HL-60/S4 treated with phorbol 12-myristate 13-acetate at 8.2 ng/mL for 4 days and 3 days (cell line): ENCODE results near the gene ERCC2.
"Not testable (repeated sequence)": the region's sequence is repeated elsewhere in the genome, so short reads cannot be mapped to it uniquely, and the experiment has no call there.

Experiments used
- in situ Hi-C: fragments of 300-500 bp; cut with MboI; formaldehyde crosslinking; loops from 2 replicates; pipeline ENCODE4 v1.15.0; 2022; ENCODE audit warnings: low sequenced_read_pairs

ERCC2 gene

DNA sequence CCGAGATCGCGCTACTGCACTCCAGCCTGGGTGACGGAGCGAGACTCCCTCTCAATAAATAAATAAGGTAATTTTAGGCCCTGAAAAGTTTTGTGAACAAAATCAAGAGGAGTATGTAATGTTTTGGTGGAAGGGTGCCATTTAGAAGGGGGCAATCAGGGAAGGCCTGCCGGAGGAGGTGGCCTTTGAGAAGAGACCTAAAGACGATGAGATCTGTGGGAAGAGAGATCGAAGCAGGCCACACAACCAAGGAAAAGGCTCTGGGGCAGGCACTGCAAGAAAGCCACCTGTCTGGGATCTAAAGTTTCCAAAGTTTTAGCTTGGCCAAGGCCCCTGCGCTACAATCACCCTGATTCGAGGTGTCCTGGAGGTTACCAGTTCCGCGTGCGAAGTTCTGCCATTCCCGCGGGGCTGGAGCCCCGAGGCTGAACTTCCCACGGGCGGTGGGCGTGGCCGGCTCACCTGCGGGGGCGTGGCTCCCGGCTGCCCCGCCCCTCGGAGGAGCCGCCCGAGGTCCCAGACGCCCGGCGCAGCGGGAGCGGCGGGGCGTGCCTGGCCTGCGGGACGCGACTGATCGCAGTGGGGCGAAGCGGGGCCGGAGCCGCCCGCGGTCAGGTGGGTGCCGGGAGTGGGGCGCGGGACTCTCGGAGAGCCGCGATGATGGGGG lies 30.0 kb downstream of the ERCC2 start, which contains the start of gene KLC3:
TSS of gene KLC3 (plus strand) at position 519 of the 667 bp plus-strand sequence. CDS start 4,792 bp downstream, outside the sequence.
- in situ Hi-C loops, result no loop called here

DNA sequence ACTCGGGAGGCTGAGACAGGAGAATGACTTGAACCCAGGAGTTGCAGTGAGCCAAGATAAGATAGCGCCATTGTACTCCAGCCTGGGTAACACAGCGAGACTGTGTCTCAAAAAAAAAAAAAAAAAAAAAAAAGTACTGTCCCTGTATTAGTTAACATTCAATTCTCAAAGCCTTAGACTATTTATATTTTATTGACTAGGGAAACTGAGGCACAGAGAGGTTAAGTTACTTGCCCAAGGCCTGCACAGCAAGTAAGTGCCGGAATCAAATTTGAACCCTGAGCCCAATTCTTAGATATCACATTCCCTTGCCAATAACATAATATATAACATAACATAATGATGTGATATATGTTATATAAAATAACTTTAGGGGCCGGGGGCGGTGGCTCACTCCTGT lies 30.7 kb downstream of the ERCC2 start:
- in situ Hi-C loops, result no loop called here

DNA sequence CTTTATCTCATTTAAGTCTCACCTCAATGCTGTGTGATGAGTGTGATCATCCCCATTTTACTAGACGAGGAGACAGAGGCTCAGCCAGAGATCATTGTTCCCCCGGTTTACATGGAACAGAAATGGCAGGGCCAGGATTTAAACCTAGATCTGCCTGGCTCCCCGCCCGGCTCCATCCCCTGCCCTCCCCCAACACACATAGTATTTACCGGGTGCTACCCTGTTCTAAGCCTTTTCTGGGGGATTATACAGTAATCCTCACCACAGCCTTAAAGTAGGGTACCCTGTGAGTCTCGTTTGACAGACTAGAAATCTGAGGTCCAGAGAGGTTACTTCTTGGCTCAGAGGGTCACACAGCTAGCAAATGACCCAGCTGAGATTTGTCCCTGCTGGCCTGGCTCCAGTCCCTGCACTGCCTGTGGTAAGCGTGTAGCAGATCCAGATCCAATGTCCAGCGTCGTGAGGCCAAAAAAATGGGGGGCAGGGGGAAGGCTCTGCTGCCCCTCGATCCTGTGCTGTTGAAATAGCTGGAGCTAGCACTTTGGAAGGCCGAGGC lies 33.6 kb downstream of the ERCC2 start:
- in situ Hi-C loops, result no loop called here

DNA sequence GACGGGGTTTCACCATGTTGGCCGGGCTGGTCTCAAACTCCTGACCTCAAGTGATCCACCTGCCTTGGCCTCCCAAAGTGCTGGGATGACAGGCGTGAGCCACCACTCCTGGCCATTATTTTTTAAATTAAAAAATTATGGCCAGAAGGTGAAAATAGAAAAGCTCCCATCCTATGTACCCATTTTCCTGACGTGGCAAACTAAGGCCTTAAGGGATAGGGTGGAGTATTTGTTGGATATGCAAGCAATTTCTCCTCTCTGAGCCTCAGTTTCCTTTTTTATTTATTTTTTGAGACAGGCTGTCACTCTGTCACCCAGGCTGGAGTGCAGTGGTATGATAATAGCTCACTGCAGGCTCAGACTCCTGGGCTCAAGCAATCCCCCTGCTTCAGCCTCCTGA lies 35.5 kb downstream of the ERCC2 start:
- in situ Hi-C loops, result not testable (repeated sequence)

DNA sequence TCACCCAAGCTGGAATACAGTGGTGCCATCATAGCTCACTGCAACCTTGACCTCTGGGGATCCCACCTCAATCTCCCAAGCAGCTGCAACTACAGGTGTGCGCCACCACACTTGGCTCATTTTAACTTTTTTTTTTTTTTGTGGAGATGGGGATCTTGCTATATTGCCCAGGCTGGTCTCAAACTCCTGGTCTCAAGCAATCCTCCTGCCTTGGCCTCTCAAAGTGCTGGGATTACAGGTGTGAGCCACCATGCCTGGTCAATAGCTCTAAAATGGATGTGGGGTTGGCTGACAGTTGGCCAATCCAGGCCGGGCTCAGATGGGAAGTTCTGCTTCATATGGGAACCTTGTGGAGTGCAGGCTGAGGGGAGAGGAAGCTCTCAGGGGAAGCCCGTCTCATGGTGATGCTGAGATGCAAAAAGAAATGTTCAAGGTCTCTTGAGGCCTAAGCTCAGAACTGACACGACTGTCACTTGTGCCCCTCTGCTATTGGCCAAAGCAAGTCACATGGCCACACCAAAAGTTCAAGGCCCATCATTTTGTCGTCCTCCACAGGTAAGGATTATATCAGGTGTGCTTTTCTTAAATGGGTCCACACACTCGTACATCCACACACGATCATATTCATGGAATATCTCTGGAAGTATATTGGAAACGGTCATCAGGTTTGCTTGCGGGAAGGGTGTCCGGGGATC lies 36.6 kb downstream of the ERCC2 start:
- in situ Hi-C loops, result no loop called here

DNA sequence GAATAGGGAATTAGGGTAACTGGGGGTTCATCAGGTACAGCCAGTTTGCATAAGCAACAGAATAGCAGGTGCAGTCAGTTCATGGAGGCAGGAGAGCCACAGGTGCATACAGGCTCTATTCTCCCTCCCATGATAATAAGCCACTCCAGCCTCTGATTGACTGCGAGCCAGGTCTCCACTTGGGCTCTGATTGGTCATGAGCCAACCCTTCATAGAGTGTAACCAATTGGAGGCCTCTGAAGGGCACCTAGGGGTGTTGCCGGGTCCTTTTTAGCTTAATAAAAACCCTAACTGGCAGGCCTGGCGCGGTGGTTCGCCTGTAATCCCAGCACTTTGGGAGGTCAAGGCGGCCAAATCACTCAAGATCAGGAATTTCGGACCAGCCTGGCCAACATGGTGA lies 39.0 kb downstream of the ERCC2 start:
- in situ Hi-C loops, result no loop called here

DNA sequence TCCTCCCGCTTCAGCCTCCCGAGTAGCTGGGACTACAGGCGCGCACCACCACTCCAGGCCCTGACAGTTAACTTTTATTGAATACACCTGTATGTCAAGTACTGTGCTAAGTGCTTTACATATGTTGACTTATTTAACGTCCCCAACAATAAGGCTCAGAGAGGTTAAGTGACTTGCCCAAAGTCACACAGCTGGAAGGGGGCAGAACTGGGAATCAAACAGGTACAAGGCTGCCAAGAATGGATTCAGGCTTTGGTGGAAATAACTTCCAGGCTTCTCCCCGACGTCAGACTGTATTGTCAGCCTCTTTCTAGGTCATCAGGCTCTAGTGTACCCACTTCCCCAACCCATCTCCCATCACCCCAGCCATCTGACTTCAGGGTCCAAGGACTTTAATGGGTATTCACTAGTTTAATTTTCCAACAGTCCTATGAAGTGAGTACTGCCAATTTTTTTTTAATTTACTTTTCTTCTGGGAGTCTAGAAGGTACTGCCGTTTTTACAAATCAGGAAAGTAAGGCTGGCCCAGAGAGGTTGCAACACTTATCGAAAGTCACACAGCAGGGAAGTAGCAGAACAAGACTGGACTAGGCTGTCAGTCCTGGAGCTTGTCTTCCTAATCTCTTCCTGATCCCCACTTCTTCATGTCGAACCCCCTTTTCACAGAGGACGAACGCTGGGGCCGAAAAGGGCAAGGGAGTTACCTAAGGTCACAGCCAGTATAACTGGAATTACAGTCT lies 42.8 kb downstream of the ERCC2 start:
- in situ Hi-C loops, result no loop called here

DNA sequence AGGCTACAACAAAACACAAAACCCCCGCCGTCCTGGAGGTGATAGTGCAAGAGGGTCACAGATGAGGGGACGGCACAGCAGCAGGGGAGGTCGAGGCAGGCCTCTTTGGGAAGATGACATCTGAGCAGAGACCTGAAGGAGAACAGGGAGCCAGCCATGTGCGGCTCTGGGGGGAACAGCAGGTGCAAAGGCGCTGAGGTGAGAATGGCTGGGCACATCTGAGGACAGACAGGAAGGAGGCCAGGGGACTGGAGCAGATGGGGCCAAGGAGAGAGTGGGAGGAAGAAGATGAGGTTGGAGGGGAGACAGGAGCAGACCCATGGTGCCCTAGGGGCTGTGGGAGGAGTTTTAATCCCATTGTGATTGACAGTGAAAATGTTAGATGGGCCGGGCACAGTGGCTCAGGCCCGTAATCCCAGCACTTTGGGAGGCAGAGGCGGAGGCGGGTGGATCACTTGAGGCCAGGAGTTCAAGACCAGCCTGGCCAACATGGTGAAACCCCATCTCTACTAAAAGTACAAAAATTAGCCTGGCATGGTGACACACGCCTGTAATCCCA lies 45.9 kb downstream of the ERCC2 start:
- in situ Hi-C loops, result no loop called here

DNA sequence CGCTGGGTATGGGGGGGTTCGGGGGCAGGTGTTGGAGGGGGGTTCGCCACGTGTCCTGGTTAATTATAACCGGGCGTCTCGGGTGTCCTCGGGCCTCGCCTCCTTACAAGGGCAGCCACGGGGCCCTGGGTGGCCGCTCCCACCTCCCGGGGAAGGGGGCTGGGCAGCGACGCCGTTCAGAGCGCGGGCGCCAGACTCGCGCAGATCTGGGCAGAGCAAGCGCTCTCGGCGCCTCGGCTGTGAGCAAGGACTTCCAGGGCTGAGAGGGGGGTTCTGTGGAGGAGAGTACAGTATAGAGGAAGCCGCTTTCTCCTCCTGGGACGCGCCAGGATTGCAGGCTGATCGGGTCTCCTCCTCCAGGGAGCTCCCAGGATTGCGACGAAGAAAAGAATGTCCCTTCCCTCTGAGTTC lies 46.7 kb downstream of the ERCC2 start:
- in situ Hi-C loops, result no loop called here

DNA sequence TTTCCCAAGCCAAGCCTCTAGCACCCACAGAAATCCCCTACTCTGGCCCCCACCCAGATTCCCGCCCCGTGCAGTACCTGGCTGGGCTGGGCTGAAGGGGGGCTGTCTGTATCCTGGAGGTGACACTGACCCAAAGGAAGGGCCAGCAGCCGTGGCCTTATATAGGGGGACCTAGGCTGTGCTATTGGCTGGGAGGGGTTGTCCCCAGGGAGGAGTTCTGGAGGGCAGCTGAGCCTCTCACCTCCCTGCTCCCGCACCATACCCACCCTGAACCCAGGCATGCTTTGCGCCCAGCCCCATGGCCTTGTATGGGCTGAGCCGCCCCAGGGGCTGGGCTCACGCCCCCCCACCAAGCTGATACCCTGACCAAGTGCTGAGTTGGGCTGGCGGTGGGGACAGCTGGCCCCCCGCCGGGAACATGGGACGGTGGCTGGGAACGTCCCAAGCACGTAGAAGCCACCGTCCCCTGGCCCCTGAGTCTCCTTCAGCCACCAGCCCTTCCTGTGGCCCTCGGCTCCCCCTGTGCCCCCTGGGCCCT lies 47.6 kb downstream of the ERCC2 start, which contains the start of gene CKM:
TSS of gene CKM (minus strand) at position 132 of the 538 bp plus-strand sequence. CDS start 3,162 bp downstream, outside the sequence.
- in situ Hi-C loops, result no loop called here

DNA sequence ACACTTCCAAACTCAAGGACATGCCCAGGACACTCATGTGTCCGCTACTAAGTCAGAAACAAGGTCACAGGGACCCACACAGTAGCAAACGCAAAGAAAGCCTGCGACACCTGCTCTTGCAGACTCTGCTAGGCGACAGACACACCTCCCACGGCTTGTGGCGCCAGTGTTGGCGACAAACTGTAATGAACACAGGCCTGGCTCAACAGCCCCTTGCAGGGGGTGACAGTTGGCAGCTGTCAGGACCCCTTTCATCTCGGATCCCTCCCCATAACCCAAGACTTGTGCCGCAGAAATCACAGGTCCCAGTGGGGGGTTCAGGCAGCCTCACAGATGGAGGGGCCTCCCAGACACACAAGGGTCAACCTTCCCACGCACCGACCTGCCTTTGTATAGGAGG lies 48.1 kb downstream of the ERCC2 start:
- in situ Hi-C loops, result no loop called here

DNA sequence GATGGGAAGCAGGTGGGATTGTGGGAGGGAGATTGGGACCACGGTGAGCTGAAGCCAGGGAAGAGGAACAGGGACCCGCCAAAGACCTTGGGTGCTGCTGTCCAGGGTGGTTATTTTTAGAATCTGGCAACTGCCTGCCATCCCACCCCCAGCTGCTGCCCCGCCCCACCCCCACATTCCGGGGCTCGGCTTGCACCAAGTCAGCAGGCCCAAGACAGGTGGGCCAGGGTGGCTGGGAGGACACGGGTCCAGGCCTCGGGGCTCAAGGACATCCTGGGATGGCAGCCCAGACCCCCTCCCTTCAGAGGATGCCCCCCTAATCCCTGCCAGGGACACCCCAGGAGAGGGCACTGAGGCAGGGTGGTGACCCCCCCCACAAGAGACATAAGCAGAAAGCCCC lies 48.5 kb downstream of the ERCC2 start:
- in situ Hi-C loops, result no loop called here

DNA sequence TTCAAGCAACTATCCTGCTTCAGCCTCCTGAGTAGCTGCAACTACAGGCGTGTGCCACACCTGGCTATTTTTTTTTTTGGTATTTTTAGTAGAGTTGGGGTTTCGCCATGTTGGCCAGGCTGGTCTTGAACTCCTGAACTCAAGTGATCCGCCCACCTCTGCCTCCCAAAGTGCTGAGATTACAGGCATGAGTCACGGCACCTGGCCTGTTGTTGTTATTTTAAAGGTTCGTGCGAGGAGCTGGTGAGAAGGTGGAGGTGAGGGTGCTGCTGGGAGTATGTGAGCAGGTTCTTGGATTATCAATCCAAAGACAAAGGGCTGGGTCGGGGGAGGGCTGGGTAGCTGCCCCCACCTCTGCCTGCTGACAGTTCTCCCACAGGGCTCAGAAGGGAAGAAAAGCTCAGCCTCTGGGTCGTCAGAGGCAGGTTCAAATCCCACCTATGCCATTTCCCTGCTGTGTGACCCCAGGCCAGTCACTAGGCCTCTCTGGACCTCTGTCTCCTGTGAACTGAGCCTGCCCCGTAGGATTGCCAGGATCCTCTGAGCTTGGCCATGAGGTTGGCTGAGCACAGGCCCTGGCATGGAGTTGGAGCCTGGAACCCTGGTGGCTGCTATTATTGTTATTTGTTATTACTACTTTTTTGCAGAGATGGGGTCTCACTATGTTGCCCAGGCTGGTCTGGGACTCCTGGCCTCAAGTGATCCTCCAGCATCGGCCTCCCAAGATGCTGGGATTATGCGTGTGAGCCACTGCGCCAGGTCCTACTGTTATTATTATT lies 49.2 kb downstream of the ERCC2 start:
- in situ Hi-C loops, result no loop called here

DNA sequence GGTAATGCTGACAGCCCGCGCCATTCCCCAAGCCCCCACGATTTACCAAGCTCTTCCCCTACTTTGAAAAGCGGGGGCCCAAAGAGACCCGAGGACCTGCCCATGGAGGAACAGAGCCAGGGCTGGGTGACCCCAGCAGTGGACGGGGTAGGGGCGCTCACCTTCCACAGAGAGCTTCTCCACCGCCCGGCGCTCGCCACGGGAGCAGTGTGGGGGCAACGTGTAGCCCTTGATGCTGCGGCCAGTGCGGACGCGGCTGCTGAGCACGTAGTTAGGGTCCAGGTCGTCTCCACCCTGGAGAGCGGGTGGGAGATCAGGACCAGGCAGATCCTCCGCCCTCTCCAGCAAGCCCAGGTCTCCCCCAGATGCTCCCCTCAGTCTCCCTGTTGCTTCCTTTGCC lies 55.1 kb downstream of the ERCC2 start:
- in situ Hi-C loops, result no loop called here

DNA sequence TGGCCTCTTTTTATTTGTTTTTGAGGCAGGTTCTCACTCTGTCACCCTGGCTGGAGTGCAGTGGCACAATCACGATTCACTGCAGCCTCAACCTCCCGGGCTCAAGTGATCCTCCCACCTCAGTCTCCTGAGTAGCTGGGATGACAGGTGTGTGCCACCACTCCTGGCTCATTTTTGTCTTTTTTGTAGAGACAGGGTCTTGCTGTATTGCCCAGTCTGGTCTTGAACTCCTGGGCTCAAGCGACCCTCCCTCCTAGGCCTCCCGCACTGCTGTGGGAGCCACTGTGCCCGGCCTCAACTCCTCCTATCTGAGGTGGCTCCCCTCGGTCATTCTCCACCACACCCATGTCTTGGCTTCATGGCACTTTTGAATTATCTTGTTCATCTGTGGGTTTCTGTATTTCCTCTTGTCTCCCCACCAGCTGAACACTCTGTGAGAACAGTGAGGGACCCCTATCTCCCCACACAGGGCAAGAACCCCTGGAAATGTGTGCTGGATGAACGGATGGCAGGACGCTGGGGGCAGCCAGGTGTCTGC lies 55.6 kb downstream of the ERCC2 start:
- in situ Hi-C loops, result no loop called here

DNA sequence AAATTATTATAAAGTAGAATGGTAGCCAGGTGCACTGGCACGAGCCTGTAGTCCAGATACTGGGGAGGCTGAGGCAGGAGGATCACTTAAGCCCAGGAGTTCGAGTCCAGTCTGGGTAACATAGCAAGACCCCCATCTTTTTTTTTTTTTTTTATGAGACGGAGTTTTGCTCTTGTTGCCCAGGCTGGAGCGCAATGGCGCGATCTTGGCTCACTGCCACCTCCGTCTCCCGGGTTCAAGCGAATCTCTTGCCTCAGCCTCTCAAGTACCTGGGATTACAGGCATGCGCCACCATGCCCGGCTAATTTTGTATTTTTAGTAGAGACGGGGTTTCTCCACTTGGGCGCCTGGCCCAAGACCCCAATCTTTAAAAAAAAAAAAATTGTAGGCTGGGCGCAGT lies 58.1 kb downstream of the ERCC2 start:
- in situ Hi-C loops, result not testable (repeated sequence)

DNA sequence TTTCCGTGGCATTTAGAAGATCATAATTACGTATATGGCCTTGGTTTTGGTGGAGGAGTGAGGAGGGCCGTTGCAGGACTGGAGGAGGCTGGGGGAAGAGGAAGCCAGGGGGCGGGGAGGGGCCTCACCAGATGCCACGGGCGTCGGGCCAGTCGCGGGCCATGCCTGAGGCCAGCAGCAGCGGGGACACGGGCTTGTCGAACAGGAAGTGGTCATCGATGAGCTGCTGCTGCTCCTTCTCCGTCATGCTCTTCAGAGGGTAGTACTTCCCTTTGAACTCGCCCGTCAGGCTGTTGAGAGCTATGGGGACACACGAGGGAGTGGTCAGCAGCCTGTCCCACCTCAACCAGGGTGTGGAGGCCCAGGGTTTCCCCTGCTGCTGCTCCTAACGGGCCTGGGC lies 58.8 kb downstream of the ERCC2 start:
- in situ Hi-C loops, result no loop called here

DNA sequence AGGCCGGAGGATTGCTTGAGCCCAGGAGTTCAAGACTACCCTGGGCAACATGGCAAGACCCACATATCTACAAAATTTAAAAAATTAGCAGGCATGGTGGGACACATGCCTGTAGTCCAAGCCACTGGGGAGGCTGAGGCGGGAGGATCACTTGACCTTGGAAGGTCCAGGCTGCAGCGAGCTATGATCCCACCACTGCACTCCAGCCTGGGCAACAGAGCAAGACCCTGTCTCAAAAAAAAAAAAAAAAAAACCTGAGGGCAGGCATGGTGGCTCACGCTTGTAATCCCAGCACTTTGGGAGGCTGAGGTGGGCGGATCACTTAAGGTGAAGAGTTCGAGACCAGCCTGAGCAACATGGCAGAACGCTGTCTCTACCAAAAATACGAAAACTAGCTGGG lies 61.1 kb downstream of the ERCC2 start:
- in situ Hi-C loops, result not testable (repeated sequence)

DNA sequence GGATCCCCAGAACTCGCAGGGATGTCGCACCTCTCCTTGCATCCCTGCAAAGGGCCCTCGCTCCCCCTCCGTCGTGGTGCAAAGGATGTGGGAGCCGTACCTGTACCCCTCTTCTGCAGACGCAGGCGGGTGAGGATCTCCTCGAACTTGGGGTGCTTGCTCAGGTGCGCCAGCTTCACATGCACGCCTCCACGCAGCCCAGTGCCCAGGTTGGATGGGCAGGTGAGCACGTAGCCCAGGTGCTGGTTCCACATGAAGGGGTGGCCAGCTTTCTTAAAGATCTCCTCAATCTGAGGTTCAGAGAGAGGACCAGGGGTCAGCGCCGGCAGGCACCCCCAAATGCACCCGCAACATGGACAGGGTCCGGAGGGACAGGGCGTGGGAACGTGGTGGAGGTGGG lies 63.0 kb downstream of the ERCC2 start:
- in situ Hi-C loops, result no loop called here

DNA sequence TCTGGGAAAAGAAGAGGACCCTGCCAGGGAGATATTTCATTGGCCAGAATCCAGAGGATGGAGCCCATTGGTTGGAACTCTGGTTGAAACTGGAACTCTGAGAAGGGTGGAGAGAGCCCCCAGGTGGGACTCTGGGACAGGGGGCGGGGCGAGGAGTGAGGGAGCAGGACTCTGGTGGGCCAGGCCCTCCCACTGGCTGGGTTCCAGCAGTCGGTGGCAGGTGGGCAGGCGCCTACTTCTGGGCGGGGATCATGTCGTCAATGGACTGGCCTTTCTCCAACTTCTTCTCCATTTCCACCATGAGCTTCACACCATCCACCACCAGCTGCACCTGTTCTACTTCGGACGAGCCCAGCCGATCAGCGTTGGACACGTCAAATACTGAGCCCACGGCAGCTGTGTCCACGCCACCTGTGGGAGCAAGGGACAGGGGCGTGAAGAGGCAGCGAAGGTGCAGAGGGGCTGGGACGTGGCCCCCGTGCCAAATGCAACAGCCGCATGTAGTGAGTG lies 63.8 kb downstream of the ERCC2 start:
- in situ Hi-C loops, result no loop called here
